ENCODE data around the gene LRG1. TPM values are rescaled to one million over a fixed set of nuclear protein-coding genes. Genes with fewer than 3 reads are reported as not detected.

The LRG1 gene
- polyA plus RNA-seq, 4 donors = 0.68 to 1.5 (median 1.2) TPM

GRCh38 chr19:4498694-4499093 is 41.1 kb downstream of the LRG1 start:
- DNase-seq (ENCODE audit: low read depth in 4 of 4, low spot score in 2 of 4) = no peak

- DNase-seq (ENCODE audit: low read depth in 4 of 4, low spot score in 2 of 4) = no peak
These were observed 42.0 kb downstream of the LRG1 start for GRCh38 chr19:4497770-4498389.

- DNase-seq (ENCODE audit: low read depth in 4 of 4, low spot score in 2 of 4) = no peak
These were observed 43.5 kb downstream of the LRG1 start for GRCh38 chr19:4496304-4496703.

- DNase-seq (ENCODE audit: low read depth in 4 of 4, low spot score in 2 of 4) = no peak
These were observed 44.4 kb downstream of the LRG1 start for GRCh38 chr19:4495471-4495870.

- DNase-seq (ENCODE audit: low read depth in 4 of 4, low spot score in 2 of 4) = no peak
These were observed 45.2 kb downstream of the LRG1 start for GRCh38 chr19:4494691-4495064.

- DNase-seq (ENCODE audit: low read depth in 4 of 4, low spot score in 2 of 4) = no peak
These were observed 45.7 kb downstream of the LRG1 start for GRCh38 chr19:4493929-4494690.

GRCh38 chr19:4493104-4493928 is 46.5 kb downstream of the LRG1 start:
- no peak for DNase-seq (ENCODE audit: low read depth in 4 of 4, low spot score in 2 of 4)

GRCh38 chr19:4492337-4493103 is 47.3 kb downstream of the LRG1 start:
- DNase-seq (ENCODE audit: low read depth in 4 of 4, low spot score in 2 of 4) = no peak

- no peak for DNase-seq (ENCODE audit: low read depth in 4 of 4, low spot score in 2 of 4)
These were observed 48.4 kb downstream of the LRG1 start for GRCh38 chr19:4491446-4491845.

GRCh38 chr19:4488496-4488895 is 51.3 kb downstream of the LRG1 start:
- no peak for DNase-seq (ENCODE audit: low read depth in 4 of 4, low spot score in 2 of 4)

- no peak for DNase-seq (ENCODE audit: low read depth in 4 of 4, low spot score in 2 of 4)
These were observed 52.3 kb downstream of the LRG1 start for GRCh38 chr19:4487572-4487971.

Other genes starting within 250 kb of the LRG1 start
- under 1 TPM; 0.33 to 0.61 (median 0.48) TPM for gene TMIGD2, start 237.6 kb downstream of the LRG1 start, polyA plus RNA-seq (ENCODE audit: insufficient read length in 4 of 4)
- 10 to 100 TPM in 1 of 4 donors, 1 to 10 TPM in 3; 3.9 to 11.4 (median 7.1) TPM for gene FSD1, start 235.4 kb downstream of the LRG1 start, polyA plus RNA-seq (ENCODE audit: insufficient read length in 4 of 4)
- gene STAP2, start 201.2 kb downstream of the LRG1 start, polyA plus RNA-seq (ENCODE audit: insufficient read length in 4 of 4) = 10 to 100 TPM; 21.0 to 33.6 (median 28.5) TPM
- gene MPND, start 196.5 kb downstream of the LRG1 start, polyA plus RNA-seq (ENCODE audit: insufficient read length in 4 of 4) = 10 to 100 TPM; 21.8 to 36.6 (median 28.9) TPM
- gene SH3GL1, start 139.5 kb downstream of the LRG1 start, polyA plus RNA-seq (ENCODE audit: insufficient read length in 4 of 4) = 10 to 100 TPM; 51.5 to 82.9 (median 75.5) TPM
- gene CHAF1A, start 137.4 kb downstream of the LRG1 start, polyA plus RNA-seq (ENCODE audit: insufficient read length in 4 of 4) = 10 to 100 TPM; 19.8 to 28.9 (median 22.3) TPM
- 100 to 1,000 TPM in 2 of 4 donors, 10 to 100 TPM in 2; 84.2 to 129 (median 112) TPM for gene UBXN6, start 82.2 kb downstream of the LRG1 start, polyA plus RNA-seq (ENCODE audit: insufficient read length in 4 of 4)
- 10 to 100 TPM; 61.5 to 96.9 (median 89.2) TPM for gene HDGFL2, start 67.7 kb downstream of the LRG1 start, polyA plus RNA-seq (ENCODE audit: insufficient read length in 4 of 4)
- 1 to 10 TPM in 2 of 4 donors, under 1 TPM in 2; 0.48 to 2.2 (median 1.1) TPM for gene PLIN4, start 21.6 kb downstream of the LRG1 start, polyA plus RNA-seq (ENCODE audit: insufficient read length in 4 of 4)
- 10 to 100 TPM in 1 of 4 donors, 1 to 10 TPM in 3; 2.6 to 12.3 (median 5.4) TPM for gene PLIN5, start 4.8 kb downstream of the LRG1 start, polyA plus RNA-seq (ENCODE audit: insufficient read length in 4 of 4)
- gene SEMA6B, start 19.6 kb upstream of the LRG1 start, polyA plus RNA-seq (ENCODE audit: insufficient read length in 4 of 4) = 1 to 10 TPM; 2.4 to 4.0 (median 2.9) TPM
- 10 to 100 TPM; 12.8 to 15.1 (median 13.4) TPM for gene TNFAIP8L1, start 99.5 kb upstream of the LRG1 start, polyA plus RNA-seq (ENCODE audit: insufficient read length in 4 of 4)
- gene MYDGF, start 130.3 kb upstream of the LRG1 start, polyA plus RNA-seq (ENCODE audit: insufficient read length in 4 of 4) = 100 to 1,000 TPM in 1 of 4 donors, 10 to 100 TPM in 3; 71.6 to 103 (median 75.3) TPM
- gene DPP9, start 183.8 kb upstream of the LRG1 start, polyA plus RNA-seq (ENCODE audit: insufficient read length in 4 of 4) = 10 to 100 TPM; 19.5 to 32.9 (median 26.1) TPM

All from left renal cortex interstitium (tissue), 4 donors.